H1 (cell line): ENCODE results near the gene BTBD9. TPM values are rescaled to one million over a fixed set of nuclear protein-coding genes. Genes with fewer than 3 reads are reported as not detected.

Source experiments
- CTCF ChIA-PET: fragments of 300-600 bp; sonication (Branson Sonifier 250); formaldehyde crosslinking; loops from one replicate; lab custom pipeline; 2021; ENCODE audit not compliant: partially characterized antibody; lab: Charles Lee
- POLR2A ChIA-PET: fragments of 300-600 bp; sonication (Branson Sonifier 250); formaldehyde crosslinking; loops from one replicate; lab custom pipeline; 2021; ENCODE audit warnings: inconsistent platforms; ENCODE audit not compliant: partially characterized antibody; lab: Charles Lee
- DNase-seq, 2 experiments: peaks; one replicate each; pipeline versions ENCODE4 v3.0.0 to v3.0.0-alpha.2; 2010 to 2022; ENCODE audit warnings: low spot score in 2 of 2, low read depth in 1 of 2, mixed read lengths in 1 of 2
- FAIRE-seq: peaks from 2 replicates; lab custom pipeline; 2011; peaks lifted over from hg19 to GRCh38; lab: Jason Lieb, UNC
- H2AFZ ChIP-seq: 2 replicates; pipeline ENCODE4 v1.8.1; 2012; ENCODE audit warnings: low read length, inconsistent platforms
- H2AK5ac ChIP-seq: 2 replicates; pipeline ENCODE4 v1.6.1; 2013; ENCODE audit warnings: low read depth, low read length
- H2BK120ac ChIP-seq: replicated peaks from 2 replicates; pipeline ENCODE3; 2013; ENCODE audit warnings: low read depth, low read length, inconsistent platforms
- H2BK12ac ChIP-seq: 2 replicates; pipeline ENCODE4 v1.6.1; 2013; ENCODE audit warnings: low read depth, low read length
- H2BK15ac ChIP-seq: 2 replicates; pipeline ENCODE4 v1.6.1; 2013; ENCODE audit warnings: low read length
- H2BK20ac ChIP-seq: 2 replicates; pipeline ENCODE4 v1.6.1; 2013; ENCODE audit warnings: low read length
- H2BK5ac ChIP-seq: 2 replicates; pipeline ENCODE4 v1.6.1; 2013; ENCODE audit warnings: low read depth, low read length
- H3K14ac ChIP-seq: 2 replicates; pipeline ENCODE4 v1.6.1; 2013; ENCODE audit warnings: inconsistent platforms; ENCODE audit not compliant: insufficient read length
- H3K18ac ChIP-seq: 2 replicates; pipeline ENCODE4 v1.6.1; 2013; ENCODE audit warnings: low read length; ENCODE audit errors: extremely low read depth
- H3K23ac ChIP-seq: 2 replicates; pipeline ENCODE4 v1.6.1; 2013; ENCODE audit warnings: inconsistent platforms; ENCODE audit not compliant: insufficient read length
- H3K23me2 ChIP-seq: 2 replicates; pipeline ENCODE4 v1.6.1; 2013; ENCODE audit warnings: low read depth, low read length
- H3K27ac ChIP-seq: 2 replicates; pipeline ENCODE4 v1.6.1; 2011; ENCODE audit warnings: low read depth, low read length, inconsistent platforms
- H3K27me3 ChIP-seq, 4 experiments: replicated peaks in 1 of 4; 1 replicate in 1 of 4; 2 replicates in 3 of 4; pipeline versions ENCODE4 v1.6.1 to v1.8.1; 2011 to 2013; ENCODE audit warnings: low read length in 3 of 4, mild to moderate bottlenecking in 3 of 4, inconsistent platforms in 2 of 4, mixed read lengths in 2 of 4, moderate library complexity in 1 of 4; ENCODE audit not compliant: control insufficient read depth in 3 of 4, insufficient read depth in 3 of 4; ENCODE audit errors: extremely low read depth in 1 of 4
- H3K36me3 ChIP-seq, 4 experiments: 2 replicates each; pipeline versions ENCODE4 v1.6.1 to v1.8.1; 2011 to 2013; ENCODE audit warnings: mild to moderate bottlenecking in 4 of 4, low read length in 3 of 4, moderate library complexity in 2 of 4, control low read depth in 1 of 4, inconsistent platforms in 1 of 4; ENCODE audit not compliant: insufficient read depth in 4 of 4, control insufficient read depth in 2 of 4
- H3K4ac ChIP-seq: replicated peaks from 2 replicates; pipeline ENCODE3; 2013; ENCODE audit warnings: low read length, low read depth, mixed read lengths, inconsistent platforms; ENCODE audit not compliant: insufficient read length
- H3K4me1 ChIP-seq, 4 experiments: replicated peaks in 1 of 4; 1 replicate in 1 of 4; 2 replicates in 3 of 4; pipeline versions ENCODE4 v1.6.1 to v1.8.1; 2011 to 2013; ENCODE audit warnings: low read length in 3 of 4, inconsistent platforms in 2 of 4, mixed read lengths in 1 of 4; ENCODE audit not compliant: insufficient read depth in 4 of 4, control insufficient read depth in 3 of 4
- H3K4me2 ChIP-seq, 2 experiments: 2 replicates each; pipeline versions ENCODE4 v1.6.1 to v1.8.1; 2011 to 2013; ENCODE audit warnings: low read depth in 2 of 2, low read length in 2 of 2, control low read depth in 1 of 2, inconsistent platforms in 1 of 2, mild to moderate bottlenecking in 1 of 2; ENCODE audit not compliant: insufficient read depth in 1 of 2
- H3K4me3 ChIP-seq, 4 experiments: fragments of 200-600, 300-600 bp in 1 of 4; sonication (generic), shearing (Covaris generic), sonication (Bioruptor Twin) in 1 of 4; 2 replicates each; pipeline versions ENCODE4 v1.5.1 to v1.8.1; 2011 to 2016; ENCODE audit warnings: low read length in 4 of 4, low read depth in 3 of 4, control low read depth in 2 of 4, inconsistent platforms in 2 of 4, mild to moderate bottlenecking in 2 of 4, mixed read lengths in 1 of 4, moderate library complexity in 1 of 4; ENCODE audit not compliant: insufficient read depth in 2 of 4; ENCODE audit errors: extremely low read depth in 1 of 4
- H3K56ac ChIP-seq: replicated peaks from 2 replicates; pipeline ENCODE3; 2013; ENCODE audit warnings: low read depth, mild to moderate bottlenecking, mixed read lengths, low read length, inconsistent platforms; ENCODE audit not compliant: insufficient read length
- H3K79me1 ChIP-seq: 2 replicates; pipeline ENCODE4 v1.6.1; 2013; ENCODE audit warnings: low read depth, low read length, control low read depth
- H3K79me2 ChIP-seq, 2 experiments: 2 replicates each; pipeline versions ENCODE4 v1.6.1 to v1.8.1; 2012 to 2013; ENCODE audit warnings: low read length in 2 of 2, mild to moderate bottlenecking in 2 of 2, inconsistent platforms in 1 of 2; ENCODE audit not compliant: insufficient read depth in 2 of 2, control insufficient read depth in 1 of 2
- H3K9ac ChIP-seq, 4 experiments: replicated peaks in 1 of 4; 1 replicate in 1 of 4; 2 replicates in 3 of 4; pipeline versions ENCODE4 v1.6.1 to v1.8.1; 2011 to 2013; ENCODE audit warnings: low read depth in 3 of 4, low read length in 3 of 4, control low read depth in 2 of 4, mild to moderate bottlenecking in 2 of 4, moderate library complexity in 2 of 4, inconsistent platforms in 1 of 4; ENCODE audit errors: extremely low read depth in 1 of 4
- H3K9me3 ChIP-seq, 2 experiments: 2 replicates each; pipeline versions ENCODE4 v1.6.1 to v1.8.1; 2012 to 2013; ENCODE audit warnings: mild to moderate bottlenecking in 2 of 2, moderate library complexity in 2 of 2, control low read depth in 1 of 2, inconsistent platforms in 1 of 2, low read depth in 1 of 2, low read length in 1 of 2, mixed read lengths in 1 of 2; ENCODE audit not compliant: insufficient read depth in 2 of 2
- H4K20me1 ChIP-seq, 2 experiments: replicated peaks in 1 of 2; 2 replicates each; pipeline versions ENCODE3 to v1.8.1; 2011 to 2013; ENCODE audit warnings: inconsistent platforms in 2 of 2, low read length in 2 of 2, mild to moderate bottlenecking in 1 of 2; ENCODE audit not compliant: insufficient read depth in 2 of 2, control insufficient read depth in 1 of 2
- H4K5ac ChIP-seq: 2 replicates; pipeline ENCODE4 v1.6.1; 2013; ENCODE audit warnings: low read length, low read depth, mixed read lengths, inconsistent platforms; ENCODE audit not compliant: insufficient read length
- H4K8ac ChIP-seq: 2 replicates; pipeline ENCODE4 v1.8.0; 2013; ENCODE audit warnings: mild to moderate bottlenecking, moderate library complexity, low read length, inconsistent platforms; ENCODE audit not compliant: insufficient read depth; ENCODE audit errors: extremely low read depth
- H4K91ac ChIP-seq: replicated peaks from 2 replicates; pipeline ENCODE3; 2013; ENCODE audit warnings: low read length, mixed read lengths, inconsistent platforms; ENCODE audit not compliant: insufficient read length
- CREB1 ChIP-seq: IDR thresholded peaks from 2 replicates; pipeline ENCODE4 v1.6.1; 2012; ENCODE audit warnings: inconsistent platforms
- EGR1 ChIP-seq: IDR thresholded peaks from 2 replicates; pipeline ENCODE4 v1.6.1; 2011; ENCODE audit warnings: low read depth, low read length, borderline replicate concordance
- HDAC2 ChIP-seq, 2 experiments: fragments of 300-600 bp in 1 of 2; sonication (generic) in 1 of 2; IDR thresholded peaks; 2 replicates each; pipeline ENCODE4 v1.6.1; 2011 to 2012; ENCODE audit warnings: low read depth in 2 of 2, low read length in 2 of 2, mild to moderate bottlenecking in 2 of 2, moderate library complexity in 2 of 2, borderline replicate concordance in 1 of 2, inconsistent platforms in 1 of 2
- KDM5A ChIP-seq: fragments of 200-600 bp; IDR thresholded peaks from 2 replicates; pipeline ENCODE4 v1.7.1; 2012; ENCODE audit warnings: mild to moderate bottlenecking, low read length, inconsistent platforms, mixed read lengths
- TAF7 ChIP-seq: optimal IDR thresholded peaks from 2 replicates; pipeline ENCODE3; 2011; ENCODE audit warnings: low read depth, mild to moderate bottlenecking, inconsistent platforms, low read length, moderate library complexity, borderline replicate concordance
- TCF12 ChIP-seq: IDR thresholded peaks from 2 replicates; pipeline ENCODE4 v1.6.1; 2011; ENCODE audit warnings: low read depth, mild to moderate bottlenecking, low read length
- WGBS, 2 experiments: shearing (Covaris generic) in 1 of 2; methylation state at CpG; one replicate each; pipeline versions ENCODE4 v1.1.6 to v1.1.7; 2013 to 2015; ENCODE audit warnings: low lambda C conversion rate in 2 of 2, mixed read lengths in 2 of 2, inconsistent platforms in 1 of 2, low coverage in 1 of 2, missing lambda C conversion rate in 1 of 2; ENCODE audit not compliant: insufficient replicate concordance in 2 of 2, insufficient coverage in 1 of 2, insufficient read length in 1 of 2; ENCODE audit errors: extremely low coverage in 1 of 2, missing lambda C conversion rate in 1 of 2; 5-methylcytosine and 5-hydroxymethylcytosine counted together
- polyA plus RNA-seq, 7 experiments: library from polyadenylated mRNA; depleted of rRNA in 3 of 7; stranded (reverse) in 5 of 7; unstranded in 2 of 7; fragments of >200 nt in 5 of 7; fragments of 200-250 nt in 2 of 7; gene quantifications; 1 replicate in 5 of 7; 2 replicates in 1 of 7; 4 replicates in 1 of 7; pipeline versions ENCODE4 v1.2.1 to v1.2.3, GENCODE V29; 2011 to 2013; ENCODE audit warnings: missing spikeins in 2 of 7, mixed read lengths in 2 of 7
- total RNA-seq: library from RNA; stranded (reverse); fragmentation: NEBNext Ultra II Directional; extraction: Animal tissue kit (Norgen Biotek cat#: 25700); gene quantifications from 2 replicates; pipeline ENCODE4 v1.2.1, GENCODE V29; 2021
- TF ChIP-seq, protein P1 (sequence below): IDR thresholded peaks from 2 replicates; pipeline ENCODE4 v1.6.1; 2011; ENCODE audit warnings: low read length, improper control_type of control experiment

The BTBD9 gene
- total and polyA plus RNA-seq, 2 of the 8 experiments (the other 6 are each of a cell fraction or from before 2014, with no cell fraction given), result 0.92 to 4.1 TPM

DNA sequence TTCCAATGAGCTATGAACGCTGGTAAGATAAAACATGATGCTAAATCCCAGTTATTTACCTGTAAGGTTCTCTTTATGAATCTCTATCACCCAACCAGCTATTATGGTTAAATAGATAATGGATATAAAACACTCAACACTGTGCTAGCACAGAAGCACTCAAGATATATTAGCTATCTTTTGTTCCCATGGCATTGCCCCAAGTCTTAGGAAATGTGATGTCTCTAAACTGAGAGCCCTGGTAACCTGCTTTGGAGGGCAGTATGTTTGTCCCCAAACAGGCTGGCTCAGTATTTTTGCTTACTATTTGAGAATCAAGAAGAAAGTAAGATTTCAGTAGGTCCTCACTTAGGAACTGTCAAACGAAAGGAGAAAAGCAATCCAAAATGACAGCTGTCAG lies 90.5 kb downstream of the BTBD9 start:
- Histone ChIP-seq H4K91ac (no peak overlapping the region), H2BK120ac (no peak overlapping the region)

More for the DNA sequence above, 90.5 kb downstream of the BTBD9 start:
- H3K79me2 ChIP-seq, result no peaks in the 10 kb centered on the region
- H3K9me3 ChIP-seq, result no peaks in the 10 kb centered on the region
- TF ChIP-seq CREB1 (no peak), KDM5A (no peak), EGR1 (no peak), TCF12 (no peak), TAF7 (no peak), HDAC2 (IDR thresholded peaks at IDR 0.05; ENCODE audit: borderline replicate concordance in 1 of 2, low read depth in 2 of 2, low read length in 2 of 2) (no peak)
- TF ChIP-seq, protein P1, sequence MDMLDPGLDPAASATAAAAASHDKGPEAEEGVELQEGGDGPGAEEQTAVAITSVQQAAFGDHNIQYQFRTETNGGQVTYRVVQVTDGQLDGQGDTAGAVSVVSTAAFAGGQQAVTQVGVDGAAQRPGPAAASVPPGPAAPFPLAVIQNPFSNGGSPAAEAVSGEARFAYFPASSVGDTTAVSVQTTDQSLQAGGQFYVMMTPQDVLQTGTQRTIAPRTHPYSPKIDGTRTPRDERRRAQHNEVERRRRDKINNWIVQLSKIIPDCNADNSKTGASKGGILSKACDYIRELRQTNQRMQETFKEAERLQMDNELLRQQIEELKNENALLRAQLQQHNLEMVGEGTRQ, result no peak
- no peak overlapping the region for H3K4ac ChIP-seq
- no peak for DNase-seq
- FAIRE-seq, result no peak
- no peaks in the 10 kb centered on the region for H4K20me1 ChIP-seq
- no peak overlapping the region for H3K56ac ChIP-seq
- no peak overlapping the region for H3K14ac ChIP-seq
- WGBS, 2 experiments, result 92% methylated on average over 2 of the region's 2 CpGs; no CpG with 5 or more reads in 1 of the 2 experiments
- CTCF ChIA-PET, result interaction anchor here (1.2 to 1.4 kb wide), 2 partner anchors 34 to 515 kb away, joined by 3 read pairs; no protein-coding TSS in a partner anchor
- no peak overlapping the region for H3K4me3 ChIP-seq
- POLR2A ChIA-PET, result no interaction called here
- H2BK15ac ChIP-seq, result no peak overlapping the region
- H2AFZ ChIP-seq, result no peak overlapping the region
- H2AK5ac ChIP-seq, result no peak overlapping the region
- H3K36me3 ChIP-seq, result no peaks in the 10 kb centered on the region
- H3K4me2 ChIP-seq, result no peak overlapping the region
- H3K79me1 ChIP-seq, result no peaks in the 10 kb centered on the region
- H3K18ac ChIP-seq, result no peak overlapping the region
- no peak overlapping the region for H2BK20ac ChIP-seq
- H2BK5ac ChIP-seq, result no peak overlapping the region
- no peak overlapping the region for H3K23ac ChIP-seq
- no peak overlapping the region for H4K8ac ChIP-seq
- H3K9ac ChIP-seq, result no peak overlapping the region
- no peaks in the 10 kb centered on the region for H3K23me2 ChIP-seq
- no peak overlapping the region for H2BK12ac ChIP-seq
- H3K27ac ChIP-seq, result no peak overlapping the region
- no peaks in the 10 kb centered on the region for H3K4me1 ChIP-seq
- H3K27me3 ChIP-seq, result no peaks in the 10 kb centered on the region
- no peak overlapping the region for H4K5ac ChIP-seq
